Measurements from ENCODE around the gene FBXL13. TPM values are rescaled to one million over a fixed set of nuclear protein-coding genes. Genes with fewer than 3 reads are reported as not detected.
"Not testable (repeated sequence)": the region's sequence is repeated elsewhere in the genome, so short reads cannot be mapped to it uniquely, and the experiment has no call there.

Gene FBXL13
- total RNA-seq, 1 donor from 2014 or later, result 2.5 TPM

DNA sequence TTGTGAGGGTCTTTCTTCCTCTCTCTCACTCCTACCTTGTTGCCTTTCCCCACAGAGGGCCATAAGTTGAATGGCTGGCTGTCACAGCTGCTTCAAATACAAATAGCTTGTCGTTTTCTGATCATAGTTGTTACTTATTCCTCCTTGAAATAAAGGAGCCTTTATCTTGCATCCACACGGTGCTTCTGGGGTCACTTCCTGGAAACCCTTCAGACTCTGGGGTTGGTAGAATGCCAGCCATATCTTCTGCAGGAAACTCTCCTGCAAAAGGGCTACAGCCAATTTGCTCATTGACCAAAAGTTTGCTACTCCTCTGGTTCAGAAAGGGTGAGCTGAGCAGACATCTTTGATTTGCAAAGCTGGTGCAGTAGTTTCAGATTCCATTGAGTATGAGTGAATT lies 255.4 kb downstream of the FBXL13 start:
- DNase-seq (ENCODE audit: low spot score), result no peak
- no peak for ATAC-seq
- intact Hi-C loops (cut with DNase I), result no loop called here

DNA sequence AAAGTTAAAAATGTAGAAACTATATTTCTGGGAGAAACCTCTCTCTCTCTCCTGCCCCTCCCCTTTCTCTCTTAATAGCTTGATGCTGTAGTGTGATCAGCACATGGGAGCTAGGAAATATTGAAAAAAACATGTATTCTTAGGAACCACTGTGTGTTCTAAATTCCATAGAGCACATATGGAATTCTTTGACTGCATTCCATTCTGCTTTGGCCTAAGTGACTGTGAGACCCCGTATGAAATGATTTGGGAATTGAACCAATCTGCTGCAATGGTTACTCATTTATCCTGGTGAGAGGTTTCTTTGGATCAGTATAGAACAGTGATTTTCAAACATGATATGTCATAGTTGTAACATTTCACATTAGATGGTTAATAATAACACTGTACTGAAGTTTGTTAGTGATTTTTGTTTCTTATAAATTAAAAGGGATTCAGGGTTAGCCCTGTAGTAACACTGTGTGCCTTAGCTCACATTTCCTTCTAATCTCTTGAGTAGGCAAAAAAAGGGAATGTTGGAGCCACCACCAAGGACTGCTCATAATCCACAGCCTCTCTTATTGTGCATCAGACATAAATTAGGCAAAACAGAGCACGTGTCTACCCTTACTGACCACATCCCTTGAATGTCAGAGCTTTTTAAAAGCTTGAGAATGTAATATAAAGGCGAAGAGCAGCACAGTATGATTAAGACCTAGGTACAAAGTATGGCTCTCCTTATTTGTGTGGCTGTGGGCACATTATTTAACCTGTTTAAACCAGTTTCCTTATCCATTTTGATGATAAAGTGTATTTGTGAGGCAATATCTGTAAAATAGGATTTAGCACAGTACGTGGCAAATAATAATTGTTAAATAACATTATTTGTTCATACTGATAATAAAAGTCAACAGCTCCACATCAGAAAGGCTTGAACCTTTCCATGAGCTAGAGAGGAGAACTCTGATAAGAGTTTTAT lies 256.7 kb downstream of the FBXL13 start:
- intact Hi-C loops (cut with DNase I), result no loop called here
- no peak for DNase-seq (ENCODE audit: low spot score)
- no peak for ATAC-seq

DNA sequence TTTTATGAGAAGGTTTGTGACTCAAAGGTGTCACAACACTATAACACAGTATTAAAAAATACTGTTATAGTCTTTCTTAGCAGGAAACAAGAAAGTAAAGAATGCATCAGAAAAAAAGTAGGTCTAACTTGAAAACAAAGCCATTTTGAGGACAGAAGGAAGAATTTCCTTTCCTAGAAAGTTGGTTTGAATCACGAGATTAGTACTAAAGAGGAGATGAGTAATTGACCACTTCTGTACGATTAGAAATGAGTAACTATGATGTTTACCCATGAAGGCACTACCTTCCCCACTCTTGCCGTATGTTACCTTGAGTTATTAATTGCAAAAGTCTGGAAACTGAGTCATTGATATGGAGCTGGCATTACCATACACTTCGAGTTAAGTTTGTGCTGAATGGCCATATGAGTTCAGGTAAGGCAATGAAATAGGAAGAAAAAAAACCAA lies 260.5 kb downstream of the FBXL13 start:
- ATAC-seq (no peak), DNase-seq (ENCODE audit: low spot score) (no peak)
- intact Hi-C loops (cut with DNase I), result no loop called here

- no peak for ATAC-seq
Measured at GRCh38 chr7:102813191-102814024, 261.2 kb downstream of the FBXL13 start.

DNA sequence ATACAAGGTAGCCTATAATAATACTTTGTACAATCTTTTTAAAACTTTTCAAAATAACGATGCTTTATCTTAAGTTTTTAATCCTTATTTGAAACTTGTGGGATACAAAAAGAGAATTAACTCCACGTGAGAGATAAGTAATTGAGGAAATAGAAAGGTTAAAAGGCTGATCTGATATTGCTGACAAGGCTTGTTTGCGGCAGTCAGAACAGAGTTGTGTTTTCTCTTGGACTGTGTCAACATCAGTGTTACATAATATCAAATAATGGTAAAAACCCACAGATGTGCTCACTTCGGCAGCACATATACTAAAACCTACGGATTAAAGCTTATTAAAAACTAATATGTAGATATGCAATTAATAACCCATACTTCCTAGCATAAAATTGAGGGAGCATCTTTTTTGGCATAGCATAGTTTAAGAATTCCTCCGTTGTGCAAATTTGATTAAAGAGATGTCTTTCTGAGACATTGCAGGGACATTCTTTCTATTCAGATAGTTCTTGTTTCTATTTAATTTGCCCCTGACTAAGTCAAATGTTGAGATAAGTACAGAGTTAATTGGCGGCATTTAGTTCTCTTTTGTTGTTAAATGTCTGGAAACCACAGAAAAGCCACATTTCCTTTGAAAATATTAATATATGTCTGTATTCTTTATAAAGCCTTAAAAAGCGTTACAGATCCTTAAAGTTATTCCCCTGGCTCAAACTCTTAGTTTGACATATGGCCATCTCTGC lies 262.5 kb downstream of the FBXL13 start:
- intact Hi-C loops (cut with DNase I), result no loop called here
- ATAC-seq (peak; percentile 59), DNase-seq (ENCODE audit: low spot score) (no peak)

More at GRCh38 chr7:102813191-102814024, 261.2 kb downstream of the FBXL13 start:
- intact Hi-C loops (cut with DNase I), result no loop called here
- DNase-seq (ENCODE audit: low spot score), result no peak

DNA sequence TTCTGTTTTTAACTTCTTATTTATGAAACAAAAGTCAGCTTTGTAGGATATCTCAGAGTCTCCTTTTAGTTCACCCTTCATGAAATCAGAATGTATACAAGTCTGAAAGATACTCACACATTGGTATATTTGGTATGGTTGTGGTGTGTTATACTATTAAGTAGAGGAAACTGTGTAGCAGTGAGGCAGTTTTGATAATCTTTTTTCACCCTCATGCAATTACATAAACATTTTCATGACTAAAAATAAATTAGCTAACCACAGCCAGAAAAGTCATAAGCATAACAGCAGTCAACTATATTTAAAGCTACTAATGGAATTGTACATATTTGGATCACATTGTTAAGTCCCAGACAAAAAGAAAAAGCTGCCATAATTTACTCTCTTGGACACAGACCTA lies 263.7 kb downstream of the FBXL13 start:
- ATAC-seq, result no peak
- intact Hi-C loops (cut with DNase I), result no loop called here
- DNase-seq (ENCODE audit: low spot score), result no peak

GRCh38 chr7:102806613-102807012 lies 268.0 kb downstream of the FBXL13 start:
- no peak for ATAC-seq
- intact Hi-C loops (cut with DNase I), result no loop called here

GRCh38 chr7:102795987-102796595 lies 278.5 kb downstream of the FBXL13 start:
- DNase-seq (ENCODE audit: low spot score); intact Hi-C loops (cut with DNase I); ATAC-seq: not testable (repeated sequence)

More at GRCh38 chr7:102806613-102807012, 268.0 kb downstream of the FBXL13 start:
- DNase-seq (ENCODE audit: low spot score), result no peak

- DNase-seq (ENCODE audit: low spot score); intact Hi-C loops (cut with DNase I); ATAC-seq: not testable (repeated sequence)
Measured at GRCh38 chr7:102794567-102794966, 280.0 kb downstream of the FBXL13 start.

GRCh38 chr7:102791831-102792230 lies 282.8 kb downstream of the FBXL13 start:
- intact Hi-C loops (cut with DNase I); ATAC-seq; DNase-seq (ENCODE audit: low spot score): not testable (repeated sequence)

GRCh38 chr7:102791367-102791766 lies 283.2 kb downstream of the FBXL13 start:
- ATAC-seq; DNase-seq (ENCODE audit: low spot score); intact Hi-C loops (cut with DNase I): not testable (repeated sequence)

GRCh38 chr7:102790364-102791100 lies 284.1 kb downstream of the FBXL13 start:
- intact Hi-C loops (cut with DNase I); ATAC-seq; DNase-seq (ENCODE audit: low spot score): not testable (repeated sequence)

DNA sequence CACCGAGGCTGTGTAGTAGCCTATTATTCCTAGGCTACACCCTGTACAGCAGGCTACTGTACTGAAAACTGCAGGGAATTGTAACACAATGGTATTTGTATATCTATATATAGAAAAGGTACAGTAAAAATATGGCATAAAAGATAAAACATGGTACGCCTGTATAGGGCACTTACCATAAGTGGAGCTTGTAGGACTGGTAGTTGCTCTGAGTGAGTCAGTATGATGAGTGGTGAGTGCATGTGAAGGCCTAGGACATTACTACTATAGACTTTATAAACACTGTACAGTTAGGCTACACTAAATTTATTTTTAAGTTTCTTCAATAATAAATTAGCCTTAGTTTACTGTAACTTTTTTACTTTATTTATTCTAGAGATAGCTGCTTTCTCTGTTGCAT lies 285.8 kb downstream of the FBXL13 start:
- ATAC-seq; intact Hi-C loops (cut with DNase I): not testable (repeated sequence)

GRCh38 chr7:102780926-102781325 lies 293.7 kb downstream of the FBXL13 start:
- ATAC-seq; DNase-seq (ENCODE audit: low spot score); intact Hi-C loops (cut with DNase I): not testable (repeated sequence)

More for the DNA sequence above, 285.8 kb downstream of the FBXL13 start:
- DNase-seq (ENCODE audit: low spot score), result not testable (repeated sequence)

- intact Hi-C loops (cut with DNase I); DNase-seq (ENCODE audit: low spot score): not testable (repeated sequence)
- peak; percentile 55 for ATAC-seq
Measured at GRCh38 chr7:102778663-102779062, 295.9 kb downstream of the FBXL13 start.

DNA sequence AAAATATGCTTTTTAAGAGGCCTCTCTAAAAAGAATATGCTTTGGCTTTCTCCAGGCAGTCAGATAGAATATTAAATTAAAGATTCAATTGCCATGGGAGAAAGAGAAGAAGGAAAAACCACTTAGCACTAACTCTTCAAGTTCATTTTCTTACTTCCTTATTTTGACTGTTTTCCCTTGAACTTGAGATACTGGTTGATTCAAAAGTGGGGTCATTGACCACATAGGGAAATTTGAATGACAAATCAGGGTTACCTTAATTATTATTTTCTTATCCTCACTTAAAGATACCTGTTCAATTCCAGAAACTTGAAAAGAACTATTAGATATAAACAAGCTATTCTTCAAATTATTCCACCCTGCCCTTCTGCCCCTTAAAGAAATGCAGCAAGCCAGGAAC lies 298.4 kb downstream of the FBXL13 start:
- intact Hi-C loops (cut with DNase I); ATAC-seq; DNase-seq (ENCODE audit: low spot score): not testable (repeated sequence)

GRCh38 chr7:102770467-102770866 lies 304.1 kb downstream of the FBXL13 start:
- intact Hi-C loops (cut with DNase I); ATAC-seq: not testable (repeated sequence)

More at GRCh38 chr7:102770467-102770866, 304.1 kb downstream of the FBXL13 start:
- not testable (repeated sequence) for DNase-seq (ENCODE audit: low spot score)
